IPS-15b (cell line): ENCODE data around the gene MMP15.

ENCODE experiments used
- H3K27me3 ChIP-seq: one replicate; pipeline ENCODE4 v1.6.1; 2013; ENCODE audit warnings: low read length; ENCODE audit not compliant: control insufficient read depth, insufficient read depth
- H3K36me3 ChIP-seq: one replicate; pipeline ENCODE4 v1.6.1; 2013; ENCODE audit warnings: low read length; ENCODE audit not compliant: control insufficient read depth, insufficient read depth
- H3K4me1 ChIP-seq: one replicate; pipeline ENCODE4 v1.6.1; 2013; ENCODE audit warnings: mild to moderate bottlenecking, low read length; ENCODE audit not compliant: control insufficient read depth, insufficient read depth
- H3K4me3 ChIP-seq: one replicate; pipeline ENCODE4 v1.5.1; 2013; ENCODE audit warnings: low read depth, low read length
- H3K9ac ChIP-seq: one replicate; pipeline ENCODE4 v1.6.1; 2013; ENCODE audit warnings: low read depth, mild to moderate bottlenecking, low read length
- H3K9me3 ChIP-seq: one replicate; pipeline ENCODE4 v1.6.1; 2013; ENCODE audit warnings: mild to moderate bottlenecking, low read length; ENCODE audit not compliant: control insufficient read depth, insufficient read depth

Gene MMP15

GRCh38 chr16:58032710-58033293 is 7.2 kb downstream of the MMP15 start:
- no peaks in the 10 kb centered on the region for H3K27me3 ChIP-seq
- no peaks in the 10 kb centered on the region for H3K9me3 ChIP-seq
- peaks cover 12% of the 10 kb centered on the region for H3K4me1 ChIP-seq
- peaks cover 10% of the 10 kb centered on the region for H3K36me3 ChIP-seq
- no peak overlapping the region for H3K4me3 ChIP-seq
- no peak overlapping the region for H3K9ac ChIP-seq

GRCh38 chr16:58034128-58034685 is 8.7 kb downstream of the MMP15 start:
- Histone ChIP-seq H3K4me3 (no peak overlapping the region), H3K9ac (no peak overlapping the region), H3K9me3 (no peaks in the 10 kb centered on the region), H3K27me3 (no peaks in the 10 kb centered on the region), H3K4me1 (no peaks in the 10 kb centered on the region), H3K36me3 (peaks cover 14% of the 10 kb centered on the region)

GRCh38 chr16:58034774-58035173 is 9.2 kb downstream of the MMP15 start:
- H3K9ac ChIP-seq: no peak overlapping the region

GRCh38 chr16:58035356-58036170 is 10.0 kb downstream of the MMP15 start:
- H3K9me3 ChIP-seq: no peaks in the 10 kb centered on the region
- no peak overlapping the region for H3K9ac ChIP-seq
- peaks cover 24% of the 10 kb centered on the region for H3K36me3 ChIP-seq
- H3K4me1 ChIP-seq: no peaks in the 10 kb centered on the region
- H3K4me3 ChIP-seq: no peak overlapping the region
- H3K27me3 ChIP-seq: no peaks in the 10 kb centered on the region

More at GRCh38 chr16:58034774-58035173, 9.2 kb downstream of the MMP15 start:
- Histone ChIP-seq H3K36me3 (peaks cover 16% of the 10 kb centered on the region), H3K4me3 (no peak overlapping the region), H3K27me3 (no peaks in the 10 kb centered on the region), H3K9me3 (no peaks in the 10 kb centered on the region), H3K4me1 (no peaks in the 10 kb centered on the region)

GRCh38 chr16:58036943-58037342 is 11.4 kb downstream of the MMP15 start:
- no peaks in the 10 kb centered on the region for H3K27me3 ChIP-seq
- H3K36me3 ChIP-seq: peaks cover 33% of the 10 kb centered on the region
- no peaks in the 10 kb centered on the region for H3K9me3 ChIP-seq
- no peak overlapping the region for H3K9ac ChIP-seq
- H3K4me1 ChIP-seq: no peaks in the 10 kb centered on the region
- no peak overlapping the region for H3K4me3 ChIP-seq

GRCh38 chr16:58037365-58038057 is 12.0 kb downstream of the MMP15 start:
- Histone ChIP-seq H3K4me1 (no peaks in the 10 kb centered on the region), H3K9ac (no peak overlapping the region), H3K9me3 (no peaks in the 10 kb centered on the region), H3K4me3 (no peak overlapping the region), H3K36me3 (peaks cover 39% of the 10 kb centered on the region), H3K27me3 (no peaks in the 10 kb centered on the region)

GRCh38 chr16:58038219-58038641 is 12.7 kb downstream of the MMP15 start:
- Histone ChIP-seq H3K27me3 (no peaks in the 10 kb centered on the region), H3K4me1 (no peaks in the 10 kb centered on the region), H3K9me3 (no peaks in the 10 kb centered on the region), H3K36me3 (peaks cover 44% of the 10 kb centered on the region), H3K4me3 (no peak overlapping the region), H3K9ac (no peak overlapping the region)

- Histone ChIP-seq H3K36me3 (peaks cover 57% of the 10 kb centered on the region), H3K27me3 (no peaks in the 10 kb centered on the region), H3K9me3 (no peaks in the 10 kb centered on the region), H3K4me1 (no peaks in the 10 kb centered on the region), H3K9ac (no peak overlapping the region), H3K4me3 (no peak overlapping the region)
Measured at GRCh38 chr16:58039829-58040495, 14.4 kb downstream of the MMP15 start.

GRCh38 chr16:58040496-58040846 is 14.9 kb downstream of the MMP15 start:
- no peak overlapping the region for H3K9ac ChIP-seq
- H3K4me1 ChIP-seq: no peaks in the 10 kb centered on the region
- no peak overlapping the region for H3K4me3 ChIP-seq
- H3K36me3 ChIP-seq: peaks cover 58% of the 10 kb centered on the region
- H3K9me3 ChIP-seq: no peaks in the 10 kb centered on the region
- no peaks in the 10 kb centered on the region for H3K27me3 ChIP-seq

- Histone ChIP-seq H3K9me3 (no peaks in the 10 kb centered on the region), H3K27me3 (no peaks in the 10 kb centered on the region), H3K36me3 (peaks cover 58% of the 10 kb centered on the region), H3K4me1 (no peaks in the 10 kb centered on the region), H3K9ac (no peak overlapping the region), H3K4me3 (no peak overlapping the region)
Measured at GRCh38 chr16:58040945-58041627, 15.5 kb downstream of the MMP15 start.

GRCh38 chr16:58041628-58041955 is 16.0 kb downstream of the MMP15 start:
- no peak overlapping the region for H3K4me3 ChIP-seq
- H3K4me1 ChIP-seq: no peaks in the 10 kb centered on the region
- H3K27me3 ChIP-seq: no peaks in the 10 kb centered on the region
- H3K9me3 ChIP-seq: no peaks in the 10 kb centered on the region
- H3K36me3 ChIP-seq: peaks cover 58% of the 10 kb centered on the region
- H3K9ac ChIP-seq: no peak overlapping the region
